HG02938 (cell line): ENCODE data around the gene CMPK1.

ENCODE experiments used
- ATAC-seq: cut with Tn5 transposase; IDR thresholded peaks from one replicate; pipeline ENCODE4 v1.9.1; 2021; ENCODE audit warnings: mild to moderate bottlenecking, moderate library complexity; ENCODE audit not compliant: unreplicated experiment

CMPK1 gene

DNA sequence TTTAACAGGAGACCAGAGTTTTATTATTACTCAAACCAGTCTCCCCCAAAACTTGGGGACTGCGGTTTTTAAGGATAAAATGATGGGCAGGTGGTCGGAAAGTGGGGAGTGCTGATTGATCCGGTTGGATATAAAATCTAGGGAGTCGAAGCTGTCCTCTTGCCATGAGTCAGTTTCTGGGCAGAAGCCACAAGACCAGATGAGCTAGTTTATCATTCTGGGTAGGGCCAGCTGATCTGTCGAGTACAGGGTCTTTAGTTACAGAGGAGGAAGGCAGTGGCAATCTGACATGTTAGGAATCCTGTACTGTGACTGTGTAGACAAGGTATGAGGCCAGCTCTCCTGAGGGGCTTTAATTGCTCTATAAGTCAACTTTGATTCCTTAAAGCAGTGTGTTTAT is 59.6 kb downstream of the CMPK1 start:
- ATAC-seq, result no peak

DNA sequence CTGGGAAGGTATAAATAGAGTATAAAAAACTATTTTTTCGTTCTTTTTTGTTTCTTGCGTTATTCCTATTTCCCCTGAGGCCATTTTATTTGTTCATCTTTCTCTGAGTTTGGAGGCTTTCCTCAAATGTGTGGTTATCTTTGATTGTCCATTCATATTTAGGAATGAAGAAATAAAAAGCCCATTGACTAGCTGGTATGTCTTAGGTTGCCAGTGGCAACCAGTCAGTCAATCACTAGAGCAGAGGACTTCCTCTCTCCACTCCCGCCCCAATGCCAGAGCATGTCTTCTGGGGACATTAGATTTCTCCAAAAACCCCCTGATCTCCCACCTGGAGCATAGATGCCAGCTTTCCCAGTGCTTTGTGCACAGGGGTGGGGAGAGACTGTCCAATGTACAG is 61.8 kb downstream of the CMPK1 start:
- ATAC-seq, result no peak

DNA sequence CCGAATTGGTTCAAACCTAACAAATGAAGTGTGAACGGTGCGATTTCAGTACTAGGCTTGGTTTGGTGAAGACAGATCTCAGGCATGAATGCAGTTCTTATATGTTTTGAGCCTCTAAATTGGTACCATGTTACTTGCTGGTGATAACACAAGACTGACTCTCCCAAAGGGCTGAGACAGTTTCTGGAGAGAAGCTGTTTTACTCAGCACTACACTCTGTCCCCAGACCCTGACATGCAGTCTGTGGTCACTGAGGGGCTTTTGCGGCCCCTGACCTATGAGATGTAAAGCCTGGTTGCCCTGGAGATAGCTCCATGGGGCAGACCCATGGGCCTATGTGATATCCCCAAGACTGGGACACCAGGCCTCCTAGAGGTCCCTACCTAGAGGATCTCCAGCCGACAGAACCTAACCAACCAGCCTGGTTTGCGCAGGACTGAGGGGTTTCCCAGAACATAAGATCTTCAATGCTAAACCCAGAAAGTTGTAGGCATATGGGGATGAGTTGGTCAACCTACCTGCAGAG is 63.1 kb downstream of the CMPK1 start:
- ATAC-seq, result no peak

DNA sequence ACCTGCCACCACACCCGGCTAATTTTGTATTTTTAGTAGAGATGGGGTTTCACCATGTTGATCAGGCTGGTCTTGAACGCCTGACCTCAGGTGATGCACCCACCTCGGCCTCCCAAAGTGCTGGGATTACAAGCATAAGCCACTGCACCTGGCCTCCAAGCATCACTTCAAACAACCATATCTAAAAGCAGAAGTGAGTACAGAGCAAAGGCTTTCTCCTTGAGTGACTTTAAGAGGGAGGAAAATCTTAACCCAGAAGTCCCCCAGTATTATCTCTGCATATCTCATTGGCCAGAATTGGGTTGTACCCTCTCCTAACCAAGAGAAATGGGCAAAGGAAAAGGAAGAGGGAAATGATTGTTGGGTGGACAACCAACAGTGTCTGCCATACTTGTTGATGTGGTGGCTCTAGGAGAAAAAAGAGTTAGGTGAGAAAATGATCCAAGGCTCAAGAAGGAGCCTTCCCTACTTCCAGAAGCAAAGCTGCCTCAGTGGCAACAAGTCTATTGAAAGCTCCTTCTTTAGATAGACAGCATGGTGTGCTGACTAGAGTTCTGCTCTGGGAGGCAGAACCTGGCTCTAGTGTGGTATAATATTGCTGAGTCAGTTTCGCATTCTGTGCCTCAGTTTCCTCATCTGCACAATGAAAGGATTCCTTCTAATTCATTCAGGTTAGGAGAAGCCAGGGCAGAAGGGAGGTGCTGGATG is 65.7 kb downstream of the CMPK1 start:
- ATAC-seq, result no peak

DNA sequence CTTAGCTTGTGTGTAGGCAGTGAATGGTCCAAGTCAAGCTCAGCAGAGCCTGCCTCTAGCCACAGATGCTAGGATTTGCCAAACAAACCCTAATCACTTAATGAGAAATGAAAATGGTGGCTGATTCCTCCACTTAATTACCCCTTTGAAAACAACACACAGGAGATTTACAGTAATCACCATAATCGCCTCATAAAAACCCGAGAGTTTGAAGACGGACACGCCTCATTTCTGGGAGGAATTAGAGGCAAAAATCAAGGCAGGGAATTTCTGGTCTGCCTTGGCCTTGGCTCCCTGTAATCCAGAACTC is 66.2 kb downstream of the CMPK1 start:
- no peak for ATAC-seq

DNA sequence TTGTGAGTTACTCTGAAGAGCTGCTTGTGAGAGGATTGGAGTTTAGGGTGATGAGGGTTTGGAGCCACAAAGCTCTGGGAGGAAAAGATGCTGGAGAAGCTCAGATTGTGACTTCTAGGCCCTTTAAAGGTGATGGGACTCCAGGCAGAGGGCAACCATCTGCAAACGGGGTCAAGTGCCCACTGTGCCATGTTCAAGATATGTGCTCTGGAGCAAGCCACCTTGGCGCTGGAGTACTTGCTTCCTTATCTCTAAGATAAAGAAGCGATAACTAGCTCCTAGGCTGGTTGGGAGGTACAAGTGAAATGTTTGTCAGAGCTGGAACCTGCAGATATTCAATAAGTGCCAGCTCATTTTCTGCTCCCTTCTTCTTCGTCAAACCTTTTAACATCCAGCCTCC is 68.2 kb downstream of the CMPK1 start:
- ATAC-seq, result no peak

DNA sequence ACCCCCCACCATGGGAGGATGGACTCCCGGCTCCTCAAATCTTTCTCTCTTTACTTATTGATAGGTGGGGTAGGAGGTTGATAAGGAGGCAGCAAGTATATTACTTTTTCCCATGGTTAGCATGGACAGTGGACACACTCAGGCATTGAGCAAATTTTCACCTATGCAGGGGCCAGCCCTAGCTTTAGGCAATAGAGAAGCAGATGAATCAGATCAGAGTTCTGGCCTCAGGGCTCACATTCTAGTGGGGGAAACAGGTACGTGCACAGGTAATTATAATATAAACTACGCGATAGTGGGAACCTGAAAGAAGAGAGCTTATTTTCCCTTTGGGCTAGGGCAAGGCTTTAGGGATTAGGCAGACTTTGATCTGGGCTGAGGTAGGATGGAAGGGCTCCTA is 69.0 kb downstream of the CMPK1 start:
- no peak for ATAC-seq

DNA sequence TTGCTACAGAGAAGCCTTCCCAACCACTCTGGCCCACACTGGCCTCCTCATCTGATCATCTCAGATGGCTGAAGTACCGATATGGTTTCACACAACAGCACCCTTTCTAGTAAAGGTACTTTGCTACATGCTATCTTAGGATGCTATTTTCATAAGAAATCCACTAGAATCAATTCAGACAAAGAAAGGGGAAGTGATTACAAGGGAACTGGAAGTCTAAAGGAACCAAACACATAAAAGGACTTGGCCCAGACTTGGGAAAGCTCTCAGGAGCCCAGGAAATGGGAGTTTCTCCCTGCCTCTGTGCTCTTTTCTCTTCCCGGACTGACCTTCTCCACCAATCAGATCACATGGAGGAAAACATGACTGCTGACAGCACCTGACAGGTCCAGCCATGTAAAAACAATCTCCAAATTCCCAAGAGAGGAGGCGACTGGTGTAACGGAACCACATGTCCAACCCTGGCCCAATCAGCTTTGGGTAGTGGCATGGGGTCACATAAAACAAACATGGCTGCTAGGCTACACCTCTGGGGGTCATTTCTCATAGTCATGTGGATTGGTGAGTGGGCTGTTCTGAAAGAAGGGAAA is 69.8 kb downstream of the CMPK1 start:
- no peak for ATAC-seq

DNA sequence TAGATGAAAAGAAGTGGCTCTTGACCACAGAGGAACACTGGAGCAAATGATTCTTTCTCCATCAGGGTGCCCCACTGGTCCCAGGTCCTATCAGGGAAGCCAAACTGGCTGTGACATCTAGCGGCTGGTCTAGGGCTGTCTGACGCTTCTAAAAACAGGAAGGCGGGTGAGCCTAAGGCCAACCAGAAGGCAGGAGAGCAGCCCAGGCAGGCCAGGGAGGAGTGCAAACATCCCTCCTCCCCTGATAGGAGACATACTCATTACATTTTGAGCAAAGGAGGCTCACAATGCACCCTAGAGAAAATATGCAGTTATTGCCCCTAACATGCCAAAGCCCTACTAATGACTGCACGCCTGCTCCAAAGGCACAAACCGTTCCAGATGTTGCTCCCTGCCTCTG is 72.1 kb downstream of the CMPK1 start:
- no peak for ATAC-seq

DNA sequence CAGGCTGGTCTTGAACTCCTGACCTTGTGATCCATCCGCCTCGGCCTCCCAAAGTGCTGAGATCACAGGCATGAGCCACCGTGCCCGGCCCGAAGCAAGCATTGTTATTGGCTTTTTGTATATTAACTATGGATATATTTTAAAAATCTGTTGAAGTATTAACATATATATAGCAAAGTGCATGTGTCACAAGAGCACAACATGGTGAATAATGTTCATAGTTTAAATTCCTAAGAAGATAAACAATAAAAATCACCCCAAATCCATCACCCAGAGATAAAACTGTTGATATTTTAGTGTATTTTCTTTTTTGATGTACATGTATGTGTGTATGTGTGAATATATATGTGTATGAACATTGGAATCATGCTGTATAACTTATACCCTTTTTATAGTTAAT is 73.4 kb downstream of the CMPK1 start:
- no peak for ATAC-seq

DNA sequence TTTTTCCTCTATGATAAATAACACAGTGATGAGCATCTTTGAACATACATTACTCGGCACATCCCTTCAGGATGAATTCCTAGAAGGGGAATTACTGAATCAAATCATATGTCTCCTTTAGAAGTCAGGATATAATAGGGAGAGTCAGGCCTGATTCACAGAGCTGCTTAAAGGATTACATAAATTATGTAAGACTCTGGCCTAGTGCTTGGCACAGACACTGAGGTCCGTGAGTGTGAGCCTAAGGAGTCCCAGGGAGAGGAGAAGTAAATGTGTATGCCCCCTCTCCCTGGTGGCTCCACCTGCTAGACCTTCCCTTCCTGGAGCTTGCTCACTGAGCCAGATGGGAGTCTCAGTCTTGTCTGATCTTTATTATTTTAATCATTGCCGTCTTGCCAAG is 73.9 kb downstream of the CMPK1 start:
- ATAC-seq, result no peak

DNA sequence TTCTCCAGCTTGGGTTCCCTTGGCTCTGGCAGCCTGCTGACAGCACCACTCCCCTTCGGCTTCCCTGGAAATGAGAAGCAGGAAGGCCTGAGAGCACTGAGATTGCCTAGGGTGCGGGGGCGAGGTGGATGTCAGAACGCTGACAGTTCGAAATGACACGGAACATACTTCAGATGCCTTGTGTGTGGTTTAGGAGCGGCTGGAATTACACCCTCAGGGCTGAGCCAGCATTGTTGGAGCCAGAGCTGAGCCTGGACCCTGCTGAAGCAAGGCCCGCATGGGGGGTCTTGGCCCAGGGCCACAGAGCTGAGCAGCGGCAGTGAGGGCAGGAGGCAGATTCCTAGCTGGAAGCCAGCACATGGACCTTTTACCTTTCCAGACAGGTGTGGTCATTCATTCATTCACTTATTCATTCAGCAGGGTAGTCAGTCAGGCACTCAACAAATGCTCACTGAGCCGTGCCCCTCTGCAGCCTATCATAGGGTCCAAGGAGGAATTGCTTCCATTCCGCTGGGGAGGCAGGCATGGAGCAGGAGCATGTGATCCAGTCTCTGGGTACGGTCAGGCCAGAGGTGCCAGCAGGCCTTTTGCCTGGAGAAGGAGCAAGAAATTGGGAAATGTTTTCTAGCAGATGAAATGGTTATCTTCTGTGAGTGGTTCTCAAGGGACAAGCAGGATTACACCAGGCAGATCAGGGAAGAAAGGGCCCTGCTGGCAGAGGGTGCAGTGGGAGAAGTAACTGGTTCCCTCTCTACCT is 75.9 kb downstream of the CMPK1 start:
- ATAC-seq, result no peak

DNA sequence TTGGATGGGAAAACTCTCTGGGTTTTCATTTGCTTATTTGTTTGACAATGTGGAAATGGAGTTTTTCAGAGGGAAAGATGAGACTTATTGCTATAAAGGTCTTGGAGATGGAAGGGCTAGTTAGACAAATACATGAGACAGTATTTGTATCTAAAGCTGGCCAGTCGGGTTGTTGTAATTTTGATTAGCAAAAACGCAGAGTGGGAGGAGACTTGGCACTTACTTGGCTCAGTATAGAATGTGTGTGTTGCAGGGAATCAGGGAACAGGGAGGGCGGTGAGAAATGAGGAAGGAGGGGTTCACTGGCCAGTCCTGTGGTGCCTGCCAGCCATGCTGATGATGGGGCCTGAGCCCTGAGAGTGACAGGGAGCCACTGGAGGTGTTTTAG is 76.5 kb downstream of the CMPK1 start:
- no peak for ATAC-seq

DNA sequence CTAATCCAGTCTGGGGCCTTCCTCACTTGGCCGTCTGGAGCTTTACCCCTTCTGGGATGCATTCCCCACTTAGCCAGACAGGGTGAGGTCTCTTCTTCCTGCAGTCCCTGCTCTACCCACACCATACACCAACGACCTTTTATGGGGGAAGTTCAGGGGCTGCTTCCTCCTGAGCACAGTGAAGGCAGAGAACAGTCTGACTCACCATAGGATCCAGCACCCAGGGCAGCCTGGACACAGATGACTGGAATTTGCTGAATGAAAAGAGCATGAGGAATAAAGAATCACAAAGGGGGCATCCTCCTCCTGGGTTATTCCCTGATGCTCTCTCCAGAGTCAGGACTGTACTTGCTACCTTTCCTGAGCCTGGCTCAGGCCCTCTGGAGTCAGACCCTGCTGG is 77.8 kb downstream of the CMPK1 start:
- ATAC-seq, result no peak

DNA sequence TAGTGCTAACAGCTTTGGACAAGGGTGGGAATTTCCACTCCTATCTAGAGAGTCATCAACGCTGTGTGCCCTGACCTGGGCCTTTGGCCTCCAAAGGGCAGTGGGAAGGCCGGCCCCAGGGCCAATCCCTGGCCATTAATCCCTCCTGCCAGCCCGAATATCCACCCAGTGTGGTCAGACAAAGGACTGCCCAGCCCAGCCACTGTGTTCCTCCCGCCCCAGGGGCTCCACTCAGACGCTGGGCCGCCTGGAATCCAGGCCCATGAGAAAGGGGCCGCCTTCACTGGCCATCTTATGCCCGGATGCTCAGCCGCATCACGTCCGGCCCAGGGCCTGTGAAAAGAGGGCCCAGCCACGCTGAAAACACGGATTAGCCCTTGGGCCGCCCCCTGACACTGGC is 78.8 kb downstream of the CMPK1 start:
- no peak for ATAC-seq

DNA sequence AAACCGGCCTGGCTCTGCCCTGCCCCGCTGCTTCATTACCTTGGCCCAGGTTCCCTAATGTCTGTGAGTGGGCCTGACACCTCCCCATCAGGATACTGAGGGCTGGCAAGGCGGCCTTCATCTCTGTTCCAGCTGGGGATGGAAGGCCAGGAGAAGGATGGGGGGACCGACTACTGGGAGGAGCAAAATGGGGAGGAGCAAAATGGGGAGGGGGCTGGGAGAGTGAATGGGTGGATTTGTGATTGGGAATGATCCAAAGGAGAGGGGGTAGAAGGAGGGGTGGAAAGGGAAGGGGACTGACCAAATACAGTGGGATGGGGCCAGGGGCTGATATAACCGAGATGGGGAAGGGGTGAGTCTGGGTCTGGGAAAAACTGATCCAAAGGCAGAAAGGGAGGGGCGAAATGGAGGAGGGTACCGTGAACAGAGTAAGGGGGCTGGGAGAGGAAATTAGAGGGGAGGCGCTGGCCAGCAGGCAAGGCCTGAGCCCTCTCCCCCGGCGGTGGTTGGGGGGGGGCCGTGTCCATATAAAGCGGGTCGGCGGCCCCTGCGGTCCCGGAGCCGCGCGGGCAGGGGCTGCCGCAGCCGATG is 82.2 kb downstream of the CMPK1 start, which contains the start of gene FOXE3:
Gene FOXE3 (plus strand): TSS at position 558 of the 591 bp plus-strand sequence. CDS start 31 bp downstream, at position 589.
- no peak for ATAC-seq

DNA sequence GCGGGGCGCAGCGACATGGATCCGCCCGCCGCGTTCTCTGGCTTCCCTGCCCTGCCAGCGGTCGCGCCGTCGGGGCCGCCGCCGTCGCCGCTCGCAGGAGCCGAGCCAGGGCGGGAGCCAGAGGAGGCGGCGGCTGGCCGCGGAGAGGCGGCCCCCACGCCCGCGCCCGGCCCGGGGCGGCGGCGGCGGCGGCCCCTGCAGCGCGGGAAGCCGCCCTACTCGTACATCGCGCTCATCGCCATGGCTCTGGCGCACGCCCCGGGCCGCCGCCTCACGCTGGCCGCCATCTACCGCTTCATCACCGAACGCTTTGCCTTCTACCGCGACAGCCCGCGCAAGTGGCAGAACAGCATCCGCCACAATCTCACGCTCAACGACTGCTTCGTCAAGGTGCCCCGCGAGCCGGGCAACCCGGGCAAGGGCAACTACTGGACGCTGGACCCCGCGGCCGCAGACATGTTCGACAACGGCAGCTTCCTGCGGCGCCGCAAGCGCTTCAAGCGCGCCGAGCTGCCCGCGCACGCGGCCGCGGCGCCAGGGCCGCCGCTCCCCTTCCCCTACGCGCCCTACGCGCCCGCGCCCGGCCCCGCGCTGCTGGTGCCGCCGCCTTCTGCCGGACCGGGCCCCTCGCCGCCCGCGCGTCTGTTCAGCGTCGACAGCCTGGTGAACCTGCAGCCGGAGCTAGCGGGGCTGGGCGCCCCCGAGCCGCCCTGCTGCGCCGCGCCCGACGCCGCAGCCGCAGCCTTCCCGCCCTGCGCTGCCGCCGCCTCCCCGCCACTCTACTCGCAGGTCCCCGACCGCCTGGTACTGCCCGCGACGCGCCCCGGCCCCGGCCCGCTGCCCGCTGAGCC is 83.0 kb downstream of the CMPK1 start:
- no peak for ATAC-seq

DNA sequence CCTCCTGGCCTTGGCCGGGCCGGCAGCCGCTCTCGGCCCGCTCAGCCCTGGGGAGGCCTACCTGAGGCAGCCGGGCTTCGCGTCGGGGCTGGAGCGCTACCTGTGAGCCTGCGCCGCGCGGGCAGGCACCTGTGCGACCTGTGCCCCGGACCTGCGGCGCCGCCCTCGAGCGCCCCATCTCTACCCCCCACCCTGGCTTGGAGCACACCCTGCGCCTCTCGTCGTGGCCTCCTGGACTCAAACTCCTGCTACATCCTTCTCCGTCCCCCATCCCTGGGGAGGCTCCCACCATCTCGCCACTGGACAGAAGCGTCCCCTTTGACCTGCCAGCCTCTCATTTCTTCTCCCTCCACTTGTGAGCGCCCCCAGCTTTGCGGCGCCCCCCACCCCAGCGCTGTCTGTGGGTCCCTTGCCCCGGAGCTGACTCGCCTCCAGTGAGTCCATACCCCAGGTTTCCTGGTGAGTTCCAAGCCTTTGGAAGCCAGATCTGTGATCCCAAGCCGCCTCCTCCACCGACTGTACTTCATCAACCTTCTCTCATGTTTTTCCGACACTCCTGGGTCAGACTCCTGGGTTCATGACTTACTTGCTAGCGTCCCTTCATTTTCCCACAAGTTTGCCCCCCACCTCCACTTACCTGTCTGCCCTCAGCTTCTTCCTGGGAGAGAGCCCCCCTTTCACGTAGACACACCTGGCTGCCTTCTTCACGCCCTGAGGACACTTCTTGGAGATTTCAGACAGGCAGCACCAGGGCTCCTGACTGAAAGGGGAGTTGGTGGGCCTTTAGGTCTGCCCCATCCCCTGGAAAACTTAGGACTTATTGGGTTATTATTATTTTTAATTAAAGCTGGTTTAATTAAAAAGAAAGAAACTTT is 83.8 kb downstream of the CMPK1 start:
- no peak for ATAC-seq

DNA sequence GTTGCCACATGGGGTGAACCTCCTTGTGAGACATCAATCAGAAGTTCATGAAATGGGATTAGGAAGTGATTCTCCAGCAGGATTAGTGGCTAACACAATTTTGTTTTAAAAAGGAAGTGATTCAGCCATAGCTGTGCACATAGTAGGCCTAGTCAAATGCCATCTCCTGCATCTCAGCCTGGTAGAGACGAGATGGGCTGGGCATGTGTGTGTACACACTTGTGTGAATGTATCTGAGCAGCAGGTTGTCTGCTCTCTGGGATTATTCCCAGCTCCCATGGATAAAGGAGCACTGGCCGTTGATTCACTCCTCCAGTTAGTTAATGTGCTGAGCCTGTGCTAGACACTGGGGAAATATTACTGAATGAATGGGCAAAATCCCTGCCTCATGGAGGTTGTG is 84.5 kb downstream of the CMPK1 start:
- no peak for ATAC-seq
